SK-N-SH (cell line): Measurements from ENCODE around the gene CALCOCO1. TPM values are rescaled to one million over a fixed set of nuclear protein-coding genes. Genes with fewer than 3 reads are reported as not detected.

Experiments
- CTCF ChIA-PET: fragments of 300-600, 350-600 bp; formaldehyde crosslinking; extraction: SDS; loops from one replicate; lab custom pipeline; 2021; lab: Yijun Ruan, JAX
- POLR2A ChIA-PET: fragments of 350-600 bp; sonication (Branson Sonifier 250); formaldehyde crosslinking; extraction: SDS; loops from one replicate; lab custom pipeline; 2020; ENCODE audit warnings: antibody characterized with exemption, inconsistent platforms; lab: Yijun Ruan, JAX
- DNase-seq: peaks from one replicate; pipeline ENCODE4 v3.0.0; 2012
- H2AFZ ChIP-seq: fragments of 200-600 bp; sonication (generic); 2 replicates; pipeline ENCODE4 v1.8.1; 2016; ENCODE audit warnings: antibody characterized with exemption, mild to moderate bottlenecking, low read depth
- H3F3A ChIP-seq: fragments of 200-600 bp; sonication (generic); replicated peaks from 2 replicates; pipeline ENCODE3; 2016; ENCODE audit warnings: antibody characterized with exemption, mild to moderate bottlenecking; ENCODE audit not compliant: insufficient read depth
- H3K27ac ChIP-seq, 2 experiments: fragments of 200-500 bp in 1 of 2; fragments of 200-600 bp in 1 of 2; sonication (Bioruptor generic) in 1 of 2; sonication (generic), shearing (Covaris generic) in 1 of 2; 2 replicates each; pipeline versions ENCODE4 v1.5.1 to v1.6.1; 2014 to 2016; ENCODE audit warnings: low read depth in 2 of 2, inconsistent platforms in 1 of 2, low read length in 1 of 2, mild to moderate bottlenecking in 1 of 2, mixed read lengths in 1 of 2
- H3K27me3 ChIP-seq: fragments of 200-600 bp; sonication (generic), shearing (Covaris generic); 2 replicates; pipeline ENCODE4 v1.6.1; 2016; ENCODE audit warnings: mixed run types; ENCODE audit not compliant: insufficient read depth
- H3K36me3 ChIP-seq, 2 experiments: fragments of 200-500 bp in 1 of 2; fragments of 200-600 bp in 1 of 2; sonication (Bioruptor generic) in 1 of 2; sonication (generic) in 1 of 2; replicated peaks in 1 of 2; 2 replicates each; pipeline versions ENCODE3 to v1.5.1; 2014 to 2016; ENCODE audit warnings: low read length in 1 of 2, mild to moderate bottlenecking in 1 of 2; ENCODE audit not compliant: insufficient read depth in 2 of 2, control insufficient read depth in 1 of 2
- H3K4me1 ChIP-seq, 2 experiments: fragments of 200-500 bp in 1 of 2; fragments of 200-600 bp in 1 of 2; sonication (Bioruptor generic) in 1 of 2; sonication (generic), shearing (Covaris generic) in 1 of 2; 2 replicates each; pipeline versions ENCODE4 v1.5.1 to v1.6.1; 2014 to 2016; ENCODE audit warnings: low read depth in 1 of 2, low read length in 1 of 2, mixed run types in 1 of 2; ENCODE audit not compliant: insufficient read depth in 2 of 2, control insufficient read depth in 1 of 2
- H3K4me2 ChIP-seq: fragments of 200-600 bp; sonication (generic), shearing (Covaris generic); 2 replicates; pipeline ENCODE4 v1.6.1; 2017; ENCODE audit warnings: mixed run types
- H3K4me3 ChIP-seq, 2 experiments: fragments of 200-500 bp in 1 of 2; fragments of 200-600 bp in 1 of 2; sonication (Bioruptor generic) in 1 of 2; sonication (generic), shearing (Covaris generic) in 1 of 2; 2 replicates each; pipeline versions ENCODE4 v1.5.1 to v1.8.1; 2014 to 2016; ENCODE audit warnings: low read depth in 2 of 2, inconsistent platforms in 1 of 2, low read length in 1 of 2, mild to moderate bottlenecking in 1 of 2, mixed read lengths in 1 of 2, moderate library complexity in 1 of 2
- H3K79me2 ChIP-seq: fragments of 200-600 bp; sonication (generic); 2 replicates; pipeline ENCODE4 v1.8.1; 2017; ENCODE audit warnings: mild to moderate bottlenecking; ENCODE audit not compliant: insufficient read depth
- H3K9ac ChIP-seq: fragments of 200-600 bp; sonication (generic); 2 replicates; pipeline ENCODE4 v1.6.1; 2017; ENCODE audit warnings: mixed run types
- H3K9me2 ChIP-seq: fragments of 200-600 bp; sonication (generic); 2 replicates; pipeline ENCODE4 v1.6.1; 2017; ENCODE audit warnings: mixed run types
- H3K9me3 ChIP-seq: fragments of 200-600 bp; sonication (generic); 2 replicates; pipeline ENCODE4 v1.6.1; 2017; ENCODE audit warnings: mixed run types, mild to moderate bottlenecking, moderate library complexity
- H4K20me1 ChIP-seq: fragments of 200-600 bp; sonication (generic); 2 replicates; pipeline ENCODE4 v1.6.1; 2017; ENCODE audit warnings: mild to moderate bottlenecking, mixed run types; ENCODE audit not compliant: insufficient read depth
- CTCF ChIP-seq: fragments of 200-600 bp; sonication (generic); IDR thresholded peaks from 2 replicates; pipeline ENCODE4 v1.6.1; 2017; ENCODE audit warnings: antibody characterized with exemption, mild to moderate bottlenecking, moderate library complexity
- FOXM1 ChIP-seq: IDR thresholded peaks from 2 replicates; pipeline ENCODE4 v1.4.0; 2012; ENCODE audit warnings: low read depth, mild to moderate bottlenecking
- PBX3 ChIP-seq: IDR thresholded peaks from 2 replicates; pipeline ENCODE4; 2012
- RAD21 ChIP-seq: IDR thresholded peaks from 2 replicates; pipeline ENCODE4 v1.6.1; 2012; ENCODE audit warnings: mild to moderate bottlenecking, low read length
- WGBS: methylation state at CpG from one replicate; pipeline ENCODE4 v1.1.6; 2017; ENCODE audit warnings: low lambda C conversion rate; 5-methylcytosine and 5-hydroxymethylcytosine counted together
- polyA plus RNA-seq, 3 experiments: library from polyadenylated mRNA; depleted of rRNA; stranded (reverse); fragments of >200 nt; gene quantifications; 2 replicates each; pipeline ENCODE4 v1.2.3, GENCODE V29; 2012

CALCOCO1 gene
- polyA plus RNA-seq, 1 of the 3 experiments (the other 2 are of a cell fraction): 72.1 TPM

GRCh38 chr12:53758081-53758729 lies 31.0 kb upstream of the CALCOCO1 start:
- Histone ChIP-seq H3K9me2 (no peaks in the 10 kb centered on the region), H2AFZ (no peak overlapping the region), H3K4me1 (peaks cover 2 to 9% of the 10 kb centered on the region in 2 experiments; a peak in 1 of 4 replicates)
- CTCF ChIA-PET: interaction anchor here (0.9 to 10.5 kb wide), 11 partner anchors 8 to 642 kb away, joined by 3 to 121 read pairs (median 9); no protein-coding TSS in a partner anchor
- DNase-seq: no peak
- no peak for TF ChIP-seq FOXM1
- TF ChIP-seq, all 33 proteins: peak for 0
- POLR2A ChIA-PET: no interaction called here
- Histone ChIP-seq H3K79me2 (no peaks in the 10 kb centered on the region), H3K4me3 (no peak overlapping the region), H3K36me3 (no peaks in the 10 kb centered on the region), H3F3A (no peaks in the 10 kb centered on the region), H3K9me3 (no peaks in the 10 kb centered on the region), H3K27me3 (peaks cover 87% of the 10 kb centered on the region), H3K9ac (no peak overlapping the region), H4K20me1 (no peaks in the 10 kb centered on the region), H3K4me2 (no peak overlapping the region), H3K27ac (no peak overlapping the region)
- WGBS: 5% methylated on average over 7 of the region's 7 CpGs

GRCh38 chr12:53757101-53757770 lies 30.0 kb upstream of the CALCOCO1 start:
- Histone ChIP-seq H4K20me1 (no peaks in the 10 kb centered on the region), H3K9me3 (no peaks in the 10 kb centered on the region), H3F3A (no peaks in the 10 kb centered on the region), H2AFZ (no peak overlapping the region), H3K4me3 (no peak overlapping the region; a peak in 1 of 4 replicates), H3K79me2 (no peaks in the 10 kb centered on the region), H3K27ac (no peak overlapping the region), H3K9me2 (no peaks in the 10 kb centered on the region), H3K36me3 (no peaks in the 10 kb centered on the region), H3K4me2 (no peak overlapping the region), H3K27me3 (peaks cover 87% of the 10 kb centered on the region), H3K9ac (no peak overlapping the region), H3K4me1 (peaks cover 2 to 9% of the 10 kb centered on the region in 2 experiments; a peak in 1 of 4 replicates)
- TF ChIP-seq PBX3 (no peak), CTCF (peak; percentile 81), RAD21 (peak; percentile 35)
- POLR2A ChIA-PET: no interaction called here
- peak; percentile 79 for DNase-seq
- CTCF ChIA-PET: interaction anchor here (0.6 to 10.5 kb wide), 31 partner anchors 9 to 643 kb away, joined by 3 to 121 read pairs (median 4); partner anchors contain the start of genes ATP5MC2 and HOXC10
- WGBS: 7% methylated on average over 14 of the region's 17 CpGs
